ENCODE measurements around the gene CYLD.

DNA sequence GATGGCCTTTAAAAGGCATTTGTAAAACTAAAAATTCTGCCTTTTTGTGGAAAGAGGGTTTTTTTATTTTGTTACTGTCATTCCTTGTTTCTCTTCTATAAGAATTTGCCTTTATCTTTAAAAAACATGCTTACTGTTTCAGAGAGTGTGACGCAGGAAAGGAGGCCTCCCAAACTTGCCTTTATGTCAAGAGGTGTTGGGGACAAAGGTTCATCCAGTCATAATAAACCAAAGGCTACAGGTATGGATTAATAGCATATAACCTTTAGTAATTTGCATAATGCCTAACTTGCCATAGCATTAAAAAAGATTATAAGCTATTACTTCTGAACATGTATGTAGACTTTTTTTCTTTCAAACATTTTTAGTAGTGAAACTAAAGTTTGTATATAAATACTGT, 34.2 kb downstream of the CYLD start:
- no peak for TF ChIP-seq EZH2 (IDR thresholded peaks at IDR 0.05; ENCODE audit: borderline replicate concordance, insufficient read depth, low read length, poor library complexity, severe bottlenecking)
- TF ChIP-seq, protein P1, sequence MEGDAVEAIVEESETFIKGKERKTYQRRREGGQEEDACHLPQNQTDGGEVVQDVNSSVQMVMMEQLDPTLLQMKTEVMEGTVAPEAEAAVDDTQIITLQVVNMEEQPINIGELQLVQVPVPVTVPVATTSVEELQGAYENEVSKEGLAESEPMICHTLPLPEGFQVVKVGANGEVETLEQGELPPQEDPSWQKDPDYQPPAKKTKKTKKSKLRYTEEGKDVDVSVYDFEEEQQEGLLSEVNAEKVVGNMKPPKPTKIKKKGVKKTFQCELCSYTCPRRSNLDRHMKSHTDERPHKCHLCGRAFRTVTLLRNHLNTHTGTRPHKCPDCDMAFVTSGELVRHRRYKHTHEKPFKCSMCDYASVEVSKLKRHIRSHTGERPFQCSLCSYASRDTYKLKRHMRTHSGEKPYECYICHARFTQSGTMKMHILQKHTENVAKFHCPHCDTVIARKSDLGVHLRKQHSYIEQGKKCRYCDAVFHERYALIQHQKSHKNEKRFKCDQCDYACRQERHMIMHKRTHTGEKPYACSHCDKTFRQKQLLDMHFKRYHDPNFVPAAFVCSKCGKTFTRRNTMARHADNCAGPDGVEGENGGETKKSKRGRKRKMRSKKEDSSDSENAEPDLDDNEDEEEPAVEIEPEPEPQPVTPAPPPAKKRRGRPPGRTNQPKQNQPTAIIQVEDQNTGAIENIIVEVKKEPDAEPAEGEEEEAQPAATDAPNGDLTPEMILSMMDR (IDR thresholded peaks at IDR 0.05; ENCODE audit: poor library complexity, severe bottlenecking): no peak

Data from neural cell (in vitro differentiated cells).